Amygdala (tissue), 56 donors: Measurements from ENCODE around the gene KCND3.
"Not testable (repeated sequence)": the region's sequence is repeated elsewhere in the genome, so short reads cannot be mapped to it uniquely, and the experiment has no call there.

Experiments used
- DNase-seq, 56 donors: peaks; one replicate each; lab custom pipeline; 2025; lab: John Stamatoyannopoulos, UW

KCND3 gene

DNA sequence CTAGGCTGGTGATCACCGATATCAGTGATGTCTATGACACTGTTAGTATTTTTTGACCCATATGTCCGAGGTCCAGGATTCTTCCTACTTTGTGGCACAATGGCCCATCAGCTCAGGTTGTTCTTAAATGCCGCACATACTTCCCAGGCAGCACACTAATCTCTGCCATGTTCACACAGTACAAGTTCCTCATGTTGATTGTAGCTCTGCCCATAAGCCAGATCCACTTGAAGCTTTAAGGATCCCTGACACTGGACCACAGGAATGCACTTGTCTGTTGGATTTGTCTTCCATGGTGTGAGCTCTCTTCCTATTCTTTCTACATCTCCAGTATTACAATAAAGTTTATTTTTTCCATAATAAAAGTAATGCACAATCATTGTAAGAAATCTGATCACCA lies 164.3 kb downstream of the KCND3 start:
- DNase-seq: no peak

DNA sequence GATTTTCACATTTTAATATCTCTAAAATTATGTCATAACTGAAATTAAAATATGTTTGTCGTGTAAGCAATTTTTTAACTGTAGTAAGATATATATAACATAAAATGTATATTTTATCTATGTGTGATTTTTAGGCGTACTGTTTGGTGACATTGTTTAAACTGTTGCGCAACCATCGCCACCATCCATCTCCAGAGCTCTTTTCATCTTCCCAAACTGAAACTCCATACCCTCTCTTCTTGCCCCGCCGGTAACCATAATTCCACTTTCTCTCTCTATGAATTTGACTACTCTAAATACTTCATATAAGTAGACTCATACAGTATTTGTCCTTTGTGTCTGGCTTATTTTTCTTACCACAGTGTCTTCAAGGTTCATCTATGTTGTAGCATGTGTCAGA lies 167.3 kb downstream of the KCND3 start:
- no peak for DNase-seq

DNA sequence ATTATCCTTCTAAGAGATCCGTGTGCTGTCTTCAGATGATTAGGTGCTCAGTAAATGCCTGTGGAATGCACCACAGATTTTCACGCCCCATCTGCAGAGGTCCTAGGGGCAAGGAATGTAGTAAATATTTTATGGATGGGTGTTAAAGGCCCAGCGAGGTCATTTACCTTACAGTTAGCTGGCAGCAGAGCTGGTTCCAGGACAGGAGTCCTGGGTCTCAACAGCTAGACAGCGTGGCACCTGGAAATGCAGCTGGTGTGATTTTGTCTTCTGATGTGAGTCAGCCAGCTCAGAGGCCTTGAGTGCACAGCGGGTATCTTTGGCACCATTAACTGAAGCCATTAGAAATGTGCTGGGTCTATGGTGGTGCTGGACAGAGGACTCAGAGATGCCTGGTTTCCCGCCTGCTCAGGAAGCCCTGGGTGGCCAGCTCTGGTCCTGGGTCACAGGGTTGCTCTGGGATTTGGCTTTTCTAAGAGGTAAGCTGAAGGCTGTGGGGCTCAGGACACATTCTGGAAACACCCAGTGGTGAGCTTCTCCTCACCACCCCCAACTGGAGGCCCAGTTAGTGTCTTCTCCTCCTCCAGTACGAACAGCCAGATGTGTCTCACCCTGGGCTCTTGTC lies 168.2 kb downstream of the KCND3 start:
- no peak for DNase-seq

DNA sequence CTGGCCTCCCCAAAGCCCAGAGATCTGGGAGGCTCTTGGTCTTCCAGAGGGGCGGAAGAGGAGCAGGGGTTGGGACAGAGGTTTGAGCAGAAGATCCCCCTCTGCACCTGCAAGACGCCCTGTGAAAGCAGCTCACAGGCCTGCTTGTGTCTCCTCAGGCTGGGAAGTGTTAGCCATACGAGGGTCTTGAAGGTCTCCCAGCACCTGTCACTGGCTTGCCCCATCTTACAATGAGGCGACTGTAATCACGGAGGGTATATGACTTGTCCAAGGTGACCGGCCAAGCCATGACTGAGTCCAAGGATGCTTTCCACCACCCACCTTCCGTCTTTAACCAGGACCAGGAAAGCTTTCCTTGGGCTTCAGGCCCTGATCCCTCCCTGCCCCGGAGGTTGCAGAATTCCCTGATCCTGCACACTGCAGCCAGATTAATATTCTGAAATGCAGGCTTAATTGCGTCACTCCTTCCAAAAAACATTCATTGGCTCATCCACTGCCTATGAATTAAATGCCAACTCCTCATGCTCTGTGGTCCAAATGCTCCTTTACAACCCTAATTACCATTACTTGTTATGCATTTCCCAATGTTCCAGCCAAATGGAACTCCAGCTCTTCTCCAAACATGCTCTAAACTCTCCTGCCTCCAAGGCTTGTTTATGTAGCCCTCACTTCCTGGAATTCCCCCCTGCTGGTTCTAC lies 169.8 kb downstream of the KCND3 start:
- DNase-seq: no peak

DNA sequence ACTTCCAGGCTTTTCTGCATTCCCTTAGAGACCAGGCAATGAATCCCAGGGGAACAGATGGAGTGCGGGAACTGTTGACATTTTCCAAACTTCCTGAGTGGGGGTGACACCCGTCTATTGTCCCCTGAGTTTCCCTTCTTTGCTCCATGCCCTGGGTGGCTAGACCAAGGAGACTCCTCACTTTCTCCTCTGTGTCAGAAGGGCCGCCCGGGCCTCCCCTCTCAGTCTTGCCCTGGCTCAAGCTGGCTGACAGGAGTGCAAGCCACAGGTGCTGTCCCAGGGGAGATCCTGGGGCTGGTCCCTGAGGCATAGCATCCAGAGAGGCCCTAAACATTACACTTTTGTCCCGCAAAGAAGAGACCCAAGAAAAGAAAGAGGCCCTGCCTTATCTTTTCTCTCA lies 170.9 kb downstream of the KCND3 start:
- no peak for DNase-seq

DNA sequence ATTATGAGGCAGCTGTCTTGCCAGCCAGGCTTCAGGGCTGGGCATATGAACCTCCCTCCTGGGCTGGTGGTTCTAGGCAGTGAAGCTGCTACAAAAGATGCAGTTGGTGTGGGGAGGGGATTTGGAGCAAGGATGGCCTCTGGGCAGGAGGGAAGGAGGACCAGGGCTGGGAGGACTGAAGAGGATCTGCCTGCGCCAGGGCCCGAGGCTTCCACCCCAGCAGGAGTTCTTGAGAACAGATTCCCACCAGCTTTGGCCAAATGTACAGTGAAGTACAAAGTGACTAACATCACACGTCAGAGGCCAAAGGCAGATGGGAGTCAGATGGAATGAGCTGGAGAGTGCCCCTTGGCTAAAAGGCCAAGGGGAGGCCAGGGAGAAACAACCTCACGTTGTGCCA lies 171.4 kb downstream of the KCND3 start:
- DNase-seq: no peak

DNA sequence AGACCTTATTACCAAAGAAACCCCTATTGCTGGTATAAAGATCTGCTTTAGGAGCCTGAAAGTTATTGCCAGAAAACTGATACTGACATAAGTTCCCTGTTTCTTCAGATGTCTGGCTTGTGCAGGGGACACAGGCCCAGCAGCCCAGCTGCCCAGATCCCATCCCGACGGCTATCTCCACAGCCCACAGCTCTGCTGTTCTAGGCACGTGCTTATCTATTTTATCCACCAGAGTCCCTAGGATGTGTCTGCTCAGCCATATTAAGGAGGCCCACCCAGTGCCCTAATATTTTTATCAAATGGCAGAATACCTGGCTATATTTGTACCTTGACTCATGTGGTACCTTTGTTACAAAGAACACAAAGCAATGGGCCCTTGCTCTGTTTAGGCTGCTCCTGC lies 174.8 kb downstream of the KCND3 start:
- no peak for DNase-seq

DNA sequence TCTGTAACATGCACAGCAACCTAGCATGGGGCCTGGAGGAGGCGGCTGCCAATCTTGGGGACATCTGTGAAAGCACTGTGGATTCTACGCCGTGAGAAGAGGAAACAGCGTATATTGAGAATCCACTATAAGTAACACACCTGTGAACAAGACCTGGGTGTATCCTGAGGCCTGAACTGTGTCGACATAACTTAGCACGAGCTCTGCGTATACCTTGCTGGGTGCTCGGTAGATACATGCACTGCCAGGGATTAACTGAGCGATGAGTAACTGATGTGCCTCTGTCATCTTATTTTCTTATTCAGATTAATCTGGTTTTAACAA lies 175.2 kb downstream of the KCND3 start:
- peak in 1 of 56 donors; percentile 9 for DNase-seq

DNA sequence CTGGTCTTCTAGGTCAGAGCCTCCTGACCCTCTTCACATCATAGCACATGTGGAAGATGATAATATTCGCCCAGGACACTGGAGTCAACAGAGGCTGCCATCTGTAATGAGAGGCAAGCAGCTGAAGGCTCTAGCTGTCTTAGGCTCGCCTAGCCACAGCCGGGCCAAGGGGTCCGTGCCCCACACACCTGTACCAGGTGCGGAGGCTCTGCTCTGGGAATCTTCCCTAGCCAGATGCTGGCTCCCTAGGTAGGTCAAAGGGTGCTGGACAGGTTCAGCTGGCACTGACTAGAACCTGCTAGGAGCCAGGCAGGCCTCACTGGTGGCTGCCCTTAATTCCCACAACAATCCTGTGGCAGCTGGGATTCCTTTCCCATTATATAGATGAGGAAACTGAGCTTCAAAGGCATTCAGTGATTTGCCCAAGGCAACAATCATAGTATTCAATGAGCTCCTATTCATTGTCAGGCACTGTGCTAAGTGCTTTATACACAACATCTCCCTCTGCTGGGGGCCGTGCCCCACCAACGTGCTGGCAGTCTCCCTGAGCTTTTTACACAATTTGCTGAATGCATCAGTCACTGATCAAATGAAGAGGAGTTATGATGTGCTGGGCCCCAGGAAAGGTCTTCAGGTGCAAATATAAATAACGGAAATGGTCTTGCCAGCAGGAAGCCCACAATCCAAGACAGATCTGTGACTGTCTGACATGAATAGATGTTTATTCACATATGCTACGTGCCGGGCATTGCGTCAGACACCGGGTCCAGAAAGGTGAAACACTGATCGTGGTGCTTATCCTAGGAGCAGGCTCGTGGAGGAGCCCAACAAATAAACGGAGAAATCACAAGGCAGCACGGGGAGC lies 175.8 kb downstream of the KCND3 start:
- peak in 5 of 56 donors; percentile 5 to 22 (median 17) for DNase-seq

DNA sequence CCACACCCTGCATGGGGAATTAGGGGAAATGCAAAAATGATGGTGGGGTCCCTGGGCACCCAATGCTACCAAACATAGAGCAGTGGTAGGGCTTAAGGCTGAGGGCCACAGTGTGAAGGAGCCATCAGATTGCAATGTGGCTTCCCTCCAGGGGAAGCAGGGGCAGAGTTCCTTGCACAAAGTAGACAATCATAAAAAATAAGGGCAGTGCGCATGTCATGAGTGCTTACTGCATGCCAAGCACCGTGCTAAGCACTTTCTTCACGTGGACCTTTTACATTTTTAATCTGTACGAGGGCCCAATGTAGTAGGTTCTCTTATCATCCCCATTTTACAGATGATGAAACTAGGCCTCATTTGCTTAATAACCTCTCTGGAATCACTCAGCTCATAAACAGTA lies 177.2 kb downstream of the KCND3 start:
- no peak for DNase-seq

DNA sequence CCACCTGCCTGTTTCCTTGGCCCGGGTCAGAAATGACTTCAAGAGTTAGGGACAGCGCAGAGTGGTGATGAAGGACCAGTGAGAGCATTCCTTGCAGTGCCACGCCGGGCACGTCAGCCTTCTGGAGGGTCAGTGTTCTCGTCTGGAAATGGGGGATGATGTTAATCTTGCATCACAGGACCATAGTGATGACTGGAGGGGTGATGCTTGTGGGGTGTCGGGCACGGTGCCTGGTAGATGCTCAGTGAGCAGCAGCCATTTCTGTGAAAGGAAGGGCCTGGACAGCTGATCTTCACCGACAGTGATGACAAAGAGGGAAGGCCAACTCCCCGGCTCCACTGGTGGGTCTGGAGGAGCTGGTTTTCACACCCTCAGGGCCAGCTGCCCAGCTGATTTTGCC lies 177.6 kb downstream of the KCND3 start:
- no peak for DNase-seq

DNA sequence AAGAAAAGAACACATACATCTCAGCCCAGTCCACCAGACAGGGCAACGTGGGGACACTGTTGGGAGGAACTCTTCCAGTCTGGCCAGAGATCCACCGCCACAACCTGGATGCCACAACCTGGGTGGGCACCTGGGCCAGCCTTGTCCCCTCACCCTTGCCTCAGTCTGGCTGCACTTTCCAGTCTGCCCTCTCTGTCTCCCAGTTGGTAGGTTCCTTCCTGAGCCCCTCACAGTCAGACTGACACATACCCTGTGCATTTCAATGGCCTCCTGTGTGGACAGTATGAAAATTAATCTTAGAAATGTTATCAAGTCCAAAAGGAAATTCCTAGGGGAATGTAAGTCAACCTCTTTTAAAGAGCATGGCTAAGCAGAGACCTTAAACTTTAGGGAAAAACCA lies 184.2 kb downstream of the KCND3 start:
- DNase-seq: no peak

DNA sequence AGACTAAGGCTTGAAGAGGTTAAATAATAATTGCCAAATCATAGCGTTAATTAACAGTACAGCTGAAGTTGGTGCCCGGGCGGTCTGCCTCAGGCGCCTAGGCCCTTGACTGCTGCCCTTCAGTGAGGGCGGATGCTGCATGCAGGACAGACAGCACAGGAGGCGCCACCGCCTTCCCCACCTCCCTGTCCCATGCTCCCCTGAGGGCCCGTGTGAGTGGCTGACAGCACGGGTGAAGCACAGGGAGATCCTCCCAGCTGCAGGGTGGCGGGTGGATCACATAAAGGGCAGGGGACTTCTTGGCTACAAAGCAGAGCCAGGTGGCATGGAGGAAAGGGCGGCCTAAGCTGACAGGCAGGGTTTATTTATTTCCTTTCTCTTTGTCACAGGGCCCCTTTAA lies 184.7 kb downstream of the KCND3 start:
- DNase-seq: no peak

DNA sequence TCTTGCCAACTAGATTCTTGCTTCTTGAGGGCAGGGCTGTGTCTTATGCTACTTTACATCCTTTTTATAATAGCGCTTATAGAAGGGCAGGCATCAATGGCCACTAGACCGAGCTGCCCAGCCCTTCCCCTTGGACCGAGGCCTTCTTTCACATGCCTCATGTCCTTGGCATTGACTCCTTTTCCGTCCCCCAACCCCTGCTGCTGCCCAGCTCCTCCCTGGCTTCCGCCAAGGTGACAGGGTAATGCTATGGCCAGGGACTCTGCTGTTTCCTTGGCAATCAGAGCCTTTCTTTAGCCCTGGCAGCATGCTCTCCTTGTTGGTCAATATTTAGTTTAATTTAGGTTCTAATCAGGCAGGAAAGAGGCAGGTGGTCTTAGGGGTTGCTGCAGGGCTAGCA lies 185.5 kb downstream of the KCND3 start:
- DNase-seq: no peak

DNA sequence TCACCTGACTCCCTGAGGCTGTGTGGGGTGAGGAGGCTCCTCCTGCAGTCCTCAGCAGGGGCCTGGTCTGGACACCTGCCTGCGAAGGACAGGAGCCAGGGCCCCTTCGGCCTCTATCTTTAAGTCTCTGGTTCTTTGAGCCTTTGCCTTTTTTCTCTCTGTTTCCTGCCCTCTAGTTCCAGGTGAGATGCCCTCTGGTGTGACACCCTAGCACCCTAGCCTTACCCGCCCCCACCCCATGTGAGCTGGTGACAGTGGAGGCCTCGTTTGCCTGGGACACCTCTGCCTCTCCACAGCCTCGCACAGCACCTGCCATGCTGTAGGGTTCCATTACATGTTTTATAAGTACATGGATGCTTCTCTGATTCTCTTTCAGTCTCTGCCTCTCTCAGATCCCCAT lies 186.5 kb downstream of the KCND3 start:
- no peak for DNase-seq

DNA sequence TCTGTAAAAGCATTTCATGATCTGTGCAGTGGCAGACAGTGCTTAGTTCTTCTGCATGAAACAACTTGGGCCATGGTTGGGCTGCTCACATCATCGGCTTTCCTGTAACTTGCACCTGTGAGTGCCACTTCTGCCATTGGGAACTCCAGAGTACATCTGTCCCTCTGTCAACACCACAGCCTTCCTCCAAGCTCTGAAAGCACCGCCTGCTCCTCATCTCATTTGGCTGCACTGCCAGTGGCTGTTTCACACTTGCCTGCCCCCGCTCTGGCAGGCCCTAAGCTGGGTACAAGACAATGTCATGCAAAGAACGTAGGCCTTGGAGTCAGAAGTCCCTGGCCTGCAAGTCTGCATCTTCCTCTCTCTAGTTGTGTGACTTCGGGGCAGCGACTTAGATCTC lies 187.4 kb downstream of the KCND3 start:
- no peak for DNase-seq

DNA sequence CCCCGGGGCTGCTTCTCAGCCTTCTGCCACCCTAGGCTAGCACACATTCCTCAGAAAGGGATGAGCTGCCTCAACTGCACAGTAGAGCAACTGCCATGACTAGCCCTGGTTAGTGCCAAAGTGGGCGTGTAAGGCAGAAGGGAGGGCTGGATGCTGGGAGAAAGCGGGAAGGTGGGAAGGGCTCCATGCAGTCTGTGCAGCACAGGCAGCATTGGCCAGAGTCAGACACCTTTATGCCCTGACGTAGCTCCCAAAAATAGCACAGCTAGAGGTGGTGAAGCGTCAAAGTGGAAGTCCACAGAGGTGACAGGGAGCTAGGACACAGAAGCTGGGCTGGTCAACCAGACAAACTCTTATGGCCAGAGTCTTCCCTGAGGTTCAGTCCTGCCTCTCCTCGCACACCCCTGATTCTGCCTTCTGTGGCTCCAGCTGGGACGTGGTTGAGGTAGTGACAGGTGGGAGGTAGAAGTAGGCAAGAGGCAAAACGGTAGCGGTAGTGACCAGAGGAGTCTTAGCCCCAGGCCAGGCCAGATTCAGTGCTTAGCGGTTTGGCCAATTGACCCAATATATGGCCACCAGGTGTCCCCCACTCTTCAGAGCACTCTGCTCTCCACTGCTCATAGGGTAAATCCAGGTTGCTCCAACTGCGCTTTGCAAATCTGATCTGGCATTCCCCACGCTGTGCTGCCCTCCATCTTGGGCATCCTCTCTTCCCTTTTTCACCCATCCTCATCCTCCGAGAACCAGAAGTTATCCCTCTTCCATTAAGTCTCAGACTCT lies 188.2 kb downstream of the KCND3 start:
- no peak for DNase-seq

DNA sequence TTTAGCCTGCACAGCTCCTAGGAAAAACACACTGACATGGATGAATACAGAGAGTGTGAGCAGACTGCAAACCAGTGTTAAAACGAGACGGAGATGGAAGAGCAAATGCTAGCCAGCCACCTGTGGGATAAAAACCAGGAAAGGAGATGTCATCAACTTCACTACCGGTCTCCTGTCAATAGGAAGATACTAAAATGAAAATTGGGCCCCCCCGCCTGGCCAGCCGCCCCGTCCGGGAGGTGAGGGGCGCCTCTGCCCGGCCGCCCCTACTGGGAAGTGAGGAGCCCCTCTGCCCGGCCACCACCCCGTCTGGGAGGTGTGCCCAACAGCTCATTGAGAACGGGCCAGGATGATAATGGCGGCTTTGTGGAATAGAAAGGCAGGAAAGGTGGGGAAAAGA lies 189.7 kb downstream of the KCND3 start:
- not testable (repeated sequence) for DNase-seq

DNA sequence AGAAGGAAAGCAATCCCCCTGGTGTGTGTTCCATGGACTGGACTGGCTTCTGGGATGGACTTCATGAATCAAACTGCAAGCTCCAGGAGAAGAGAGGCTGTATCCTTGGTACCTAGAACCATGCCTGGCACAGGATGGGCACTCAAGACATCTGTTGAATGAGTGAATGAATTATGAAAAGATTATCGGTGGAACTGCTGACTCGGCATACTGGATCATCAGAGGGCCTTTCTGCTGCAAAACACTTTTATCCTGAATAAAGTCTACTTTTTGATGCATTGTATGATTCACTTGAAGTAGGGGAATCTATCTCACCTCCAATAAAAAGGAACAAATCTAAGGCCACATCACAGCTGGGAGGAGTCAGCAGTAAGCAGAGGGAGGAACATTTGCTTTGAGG lies 190.9 kb downstream of the KCND3 start:
- DNase-seq: no peak

DNA sequence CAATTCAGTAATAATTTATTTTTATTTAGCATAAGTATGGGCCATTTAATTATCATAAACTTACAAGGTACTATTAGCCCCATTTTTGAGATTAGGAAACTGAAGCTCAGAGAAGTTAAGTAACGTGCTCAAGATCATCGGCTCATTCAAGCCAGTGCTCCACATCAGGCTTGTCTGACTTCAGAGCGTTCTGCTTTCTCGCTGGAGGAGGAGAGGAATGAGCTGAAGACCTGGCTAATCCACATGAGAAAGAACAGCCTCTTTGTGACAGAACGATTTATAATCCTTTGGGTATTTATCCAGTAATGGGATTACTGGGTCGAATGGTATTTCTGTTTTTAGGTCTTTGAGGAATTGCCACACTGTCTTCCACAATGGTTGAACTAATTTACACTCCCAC lies 194.1 kb downstream of the KCND3 start:
- no peak for DNase-seq

DNA sequence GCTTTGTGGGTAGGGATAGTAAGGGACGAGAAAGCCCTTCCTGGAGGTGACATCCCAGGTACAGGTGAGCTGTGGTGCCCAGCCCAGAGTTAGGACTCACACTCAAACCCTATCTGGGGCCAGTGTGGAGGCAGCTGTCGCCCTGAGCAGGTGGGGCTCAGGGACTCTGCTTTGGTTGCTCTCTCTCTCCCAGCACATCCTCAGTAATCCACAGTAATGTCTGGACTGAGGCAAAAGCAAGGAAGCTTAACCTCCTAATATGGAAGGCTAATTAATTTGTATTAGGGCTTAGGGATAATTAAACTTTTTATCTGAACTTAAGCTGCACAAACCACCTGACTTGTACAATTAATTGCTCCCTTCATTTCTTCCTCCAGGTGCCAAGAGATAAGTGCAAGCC lies 195.5 kb downstream of the KCND3 start:
- DNase-seq: no peak
